Tongue (tissue), 2 donors: ENCODE results near the gene CSTF1. TPM values are rescaled to one million over a fixed set of nuclear protein-coding genes. Genes with fewer than 3 reads are reported as not detected.

ENCODE experiments used
- DNase-seq: peaks from one replicate; pipeline ENCODE4 v3.0.0-alpha.2; 2015
- total RNA-seq: library from RNA; depleted of rRNA; stranded (reverse); fragments of >200 nt; gene quantifications from one replicate; pipeline ENCODE4 v1.2.3, GENCODE V29; 2014

The CSTF1 gene
- total RNA-seq, 1 donor from 2014 or later = 46.3 TPM

GRCh38 chr20:56429941-56430340 lies 37.5 kb downstream of the CSTF1 start:
- no peak for DNase-seq

- no peak for DNase-seq
Measured at GRCh38 chr20:56430461-56430860, 38.0 kb downstream of the CSTF1 start.

- no peak for DNase-seq
Measured at GRCh38 chr20:56430957-56431356, 38.5 kb downstream of the CSTF1 start.

GRCh38 chr20:56431471-56431870 lies 39.0 kb downstream of the CSTF1 start:
- peak; percentile 67 for DNase-seq

GRCh38 chr20:56433221-56433879 lies 40.9 kb downstream of the CSTF1 start:
- DNase-seq = no peak

- peak; percentile 60 for DNase-seq
Measured at GRCh38 chr20:56433880-56434255, 41.4 kb downstream of the CSTF1 start.

- no peak for DNase-seq
Measured at GRCh38 chr20:56437196-56437960, 44.9 kb downstream of the CSTF1 start.

GRCh38 chr20:56438284-56438683 lies 45.8 kb downstream of the CSTF1 start:
- DNase-seq = no peak

GRCh38 chr20:56439771-56440291 lies 47.4 kb downstream of the CSTF1 start:
- DNase-seq = peak; percentile 94

- DNase-seq = no peak
Measured at GRCh38 chr20:56440346-56441007, 48.0 kb downstream of the CSTF1 start.

GRCh38 chr20:56442389-56443365 lies 50.2 kb downstream of the CSTF1 start:
- no peak for DNase-seq

- DNase-seq = peak; percentile 64
Measured at GRCh38 chr20:56443654-56444540, 51.5 kb downstream of the CSTF1 start.

GRCh38 chr20:56445130-56445529 lies 52.7 kb downstream of the CSTF1 start:
- no peak for DNase-seq

- DNase-seq = no peak
Measured at GRCh38 chr20:56445540-56445939, 53.1 kb downstream of the CSTF1 start.

- no peak for DNase-seq
Measured at GRCh38 chr20:56447227-56447626, 54.8 kb downstream of the CSTF1 start.

GRCh38 chr20:56449459-56449858 lies 57.0 kb downstream of the CSTF1 start:
- DNase-seq = no peak

GRCh38 chr20:56451056-56451765 lies 58.8 kb downstream of the CSTF1 start:
- no peak for DNase-seq

- no peak for DNase-seq
Measured at GRCh38 chr20:56453352-56453751, 60.9 kb downstream of the CSTF1 start.

- no peak for DNase-seq
Measured at GRCh38 chr20:56454754-56455153, 62.3 kb downstream of the CSTF1 start.
